AG04450 (cell line): Measurements from ENCODE around the gene CCDC69. TPM values are rescaled to one million over a fixed set of nuclear protein-coding genes. Genes with fewer than 3 reads are reported as not detected.

Experiments
- CTCF ChIA-PET: fragments of 300-600, 350-600 bp; formaldehyde crosslinking; extraction: SDS; loops from one replicate; lab custom pipeline; 2022; ENCODE audit warnings: antibody characterized with exemption, inconsistent platforms; lab: Charles Lee
- POLR2A ChIA-PET: fragments of 350-600 bp; formaldehyde crosslinking; extraction: SDS; loops from one replicate; lab custom pipeline; 2021; ENCODE audit warnings: antibody characterized with exemption, inconsistent platforms; lab: Yijun Ruan, JAX
- DNase-seq: peaks from one replicate; pipeline ENCODE4 v3.0.0-alpha.2; 2011; ENCODE audit warnings: low read depth, low spot score
- H3K27ac ChIP-seq: one replicate; pipeline ENCODE4 v1.5.1; 2012; ENCODE audit warnings: low read depth, low read length, control low read depth
- H3K27me3 ChIP-seq: one replicate; pipeline ENCODE4 v1.6.0; 2012; ENCODE audit warnings: low read length; ENCODE audit not compliant: control insufficient read depth, insufficient read depth
- H3K4me3 ChIP-seq: 2 replicates; pipeline ENCODE4 v1.5.1; 2011; ENCODE audit warnings: mild to moderate bottlenecking, low read depth, low read length, control low read depth
- H3K9me3 ChIP-seq: 2 replicates; pipeline ENCODE4 v1.5.1; 2012; ENCODE audit warnings: low read length; ENCODE audit not compliant: control insufficient read depth, insufficient read depth
- polyA plus RNA-seq: library from polyadenylated mRNA; depleted of rRNA; stranded (reverse); fragments of >200 nt; gene quantifications from 2 replicates; pipeline ENCODE4 v1.2.3, GENCODE V29; 2011
- TF ChIP-seq, protein P1 (sequence below): IDR thresholded peaks from 2 replicates; pipeline ENCODE4 v1.5.1; 2011; ENCODE audit warnings: low read depth, low read length, control low read depth, inconsistent platforms

The CCDC69 gene
- polyA plus RNA-seq, 1 experiment, result 1.9 TPM

DNA sequence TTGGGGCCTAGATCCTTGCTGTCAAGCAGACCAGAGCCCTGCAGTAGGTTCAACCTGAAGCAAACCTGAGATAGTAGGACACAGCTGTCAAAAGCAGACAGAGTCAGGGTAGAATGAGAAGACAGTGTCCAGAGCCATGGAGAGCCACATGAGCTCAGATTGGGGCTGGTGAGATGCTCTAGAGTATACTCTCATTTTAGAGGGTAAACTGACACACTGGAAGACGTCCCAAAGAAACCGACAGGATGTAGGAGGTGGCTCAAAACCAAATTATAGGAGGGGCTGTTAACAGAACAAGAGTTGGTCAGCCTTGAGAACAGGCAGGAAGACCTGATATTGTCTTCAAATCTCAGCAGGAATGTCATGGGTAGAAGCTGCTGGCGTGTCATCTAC, 11.5 kb downstream of the CCDC69 start:
- TF ChIP-seq, protein P1, sequence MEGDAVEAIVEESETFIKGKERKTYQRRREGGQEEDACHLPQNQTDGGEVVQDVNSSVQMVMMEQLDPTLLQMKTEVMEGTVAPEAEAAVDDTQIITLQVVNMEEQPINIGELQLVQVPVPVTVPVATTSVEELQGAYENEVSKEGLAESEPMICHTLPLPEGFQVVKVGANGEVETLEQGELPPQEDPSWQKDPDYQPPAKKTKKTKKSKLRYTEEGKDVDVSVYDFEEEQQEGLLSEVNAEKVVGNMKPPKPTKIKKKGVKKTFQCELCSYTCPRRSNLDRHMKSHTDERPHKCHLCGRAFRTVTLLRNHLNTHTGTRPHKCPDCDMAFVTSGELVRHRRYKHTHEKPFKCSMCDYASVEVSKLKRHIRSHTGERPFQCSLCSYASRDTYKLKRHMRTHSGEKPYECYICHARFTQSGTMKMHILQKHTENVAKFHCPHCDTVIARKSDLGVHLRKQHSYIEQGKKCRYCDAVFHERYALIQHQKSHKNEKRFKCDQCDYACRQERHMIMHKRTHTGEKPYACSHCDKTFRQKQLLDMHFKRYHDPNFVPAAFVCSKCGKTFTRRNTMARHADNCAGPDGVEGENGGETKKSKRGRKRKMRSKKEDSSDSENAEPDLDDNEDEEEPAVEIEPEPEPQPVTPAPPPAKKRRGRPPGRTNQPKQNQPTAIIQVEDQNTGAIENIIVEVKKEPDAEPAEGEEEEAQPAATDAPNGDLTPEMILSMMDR, result no peak
- CTCF ChIA-PET, result no interaction called here
- DNase-seq, result no peak
- peaks cover 4% of the 10 kb centered on the region for H3K27me3 ChIP-seq
- H3K9me3 ChIP-seq, result no peaks in the 10 kb centered on the region
- no peak overlapping the region for H3K27ac ChIP-seq
- no peak overlapping the region for H3K4me3 ChIP-seq
- POLR2A ChIA-PET, result interaction anchor here (0.6 kb wide), 1 partner anchor 354 kb away, joined by 3 read pairs; no protein-coding TSS in a partner anchor

DNA sequence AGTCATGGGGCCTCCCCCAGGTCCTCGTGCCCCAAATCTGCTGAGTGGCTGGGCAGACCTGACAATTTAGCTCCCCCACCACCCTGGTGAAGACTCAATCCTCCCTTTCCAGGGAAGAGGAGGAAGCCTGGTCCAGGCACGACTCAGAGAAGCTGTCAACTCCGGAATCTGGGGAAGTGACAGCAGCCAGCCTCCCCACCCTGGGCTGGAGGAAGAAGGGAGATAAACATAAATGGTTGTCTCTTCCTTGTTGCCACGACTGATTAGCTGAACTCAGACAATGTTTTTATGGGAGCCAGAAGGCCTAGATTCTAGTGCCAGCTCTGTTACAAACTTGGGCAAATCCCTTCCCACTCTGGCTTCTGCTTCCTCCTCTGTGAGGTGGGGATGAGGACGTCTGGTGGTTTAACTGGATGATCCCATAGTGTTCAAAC, 15.4 kb downstream of the CCDC69 start:
- DNase-seq, result no peak
- TF ChIP-seq, protein P1, result no peak
- H3K4me3 ChIP-seq, result no peak overlapping the region
- CTCF ChIA-PET, result interaction anchor here (0.6 kb wide), 1 partner anchor 15 kb away, joined by 7 read pairs; no protein-coding TSS in a partner anchor
- H3K9me3 ChIP-seq, result no peaks in the 10 kb centered on the region; the same call in 1 of the 2 replicates
- peaks cover 4% of the 10 kb centered on the region for H3K27me3 ChIP-seq
- POLR2A ChIA-PET, result no interaction called here
- H3K27ac ChIP-seq, result no peak overlapping the region

DNA sequence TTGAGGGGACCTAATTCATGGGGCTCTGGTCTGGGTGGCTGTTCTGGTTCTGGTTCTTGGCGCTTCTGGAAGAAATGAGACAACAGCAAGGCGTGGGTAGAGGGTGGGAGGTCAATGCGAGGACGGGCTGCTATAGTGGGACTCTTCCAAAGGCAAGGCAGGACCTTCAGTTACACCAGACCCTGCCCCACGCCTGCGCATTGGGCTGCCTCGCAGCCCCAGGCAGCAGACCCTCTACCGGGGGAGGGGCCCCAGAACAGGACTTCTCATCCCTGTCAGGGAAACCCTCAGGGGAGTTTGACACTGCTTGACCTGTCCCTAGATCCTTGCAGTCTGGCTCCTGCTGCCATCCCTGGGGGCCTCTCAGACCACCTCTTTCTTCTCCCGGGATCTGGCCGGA, 18.5 kb downstream of the CCDC69 start:
- no peak for DNase-seq
- Histone ChIP-seq H3K27me3 (peaks cover 4% of the 10 kb centered on the region), H3K27ac (no peak overlapping the region), H3K9me3 (no peaks in the 10 kb centered on the region; the same call in 1 of the 2 replicates), H3K4me3 (no peak overlapping the region)
- ChIA-PET CTCF (no interaction called here), POLR2A (no interaction called here)
- TF ChIP-seq, protein P1, result no peak

DNA sequence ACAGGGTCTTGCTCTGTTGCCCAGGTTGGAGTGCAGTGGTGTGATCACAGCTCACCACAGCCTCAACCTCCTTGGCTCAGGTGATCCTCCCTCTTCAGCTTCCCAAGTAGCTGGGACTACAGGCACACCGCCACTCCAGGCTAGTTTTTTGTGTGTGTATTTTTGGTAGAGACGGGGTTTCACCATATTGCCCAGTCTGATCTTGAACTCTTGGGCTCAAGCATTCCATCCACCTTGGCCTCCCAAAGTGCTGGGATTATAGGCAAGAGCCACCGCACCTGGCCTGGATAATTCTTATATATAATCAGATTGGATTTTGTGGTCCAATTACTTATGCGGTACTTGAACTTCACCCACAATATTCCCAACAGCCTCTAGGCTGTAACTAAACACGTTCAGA, 19.8 kb downstream of the CCDC69 start:
- no peak for DNase-seq
- POLR2A ChIA-PET, result no interaction called here
- CTCF ChIA-PET, result no interaction called here

More for the DNA sequence above, 19.8 kb downstream of the CCDC69 start:
- peaks cover 4% of the 10 kb centered on the region for H3K27me3 ChIP-seq
- no peak overlapping the region for H3K4me3 ChIP-seq
- H3K9me3 ChIP-seq, result no peaks in the 10 kb centered on the region; the same call in 1 of the 2 replicates
- TF ChIP-seq, protein P1, result no peak
- H3K27ac ChIP-seq, result no peak overlapping the region
